ENCODE measurements around the gene IL15.
"Not testable (repeated sequence)": the region's sequence is repeated elsewhere in the genome, so short reads cannot be mapped to it uniquely, and the experiment has no call there.

GRCh38 chr4:141604683-141605082 lies 31.7 kb upstream of the IL15 start:
- TF ChIP-seq, protein P1, sequence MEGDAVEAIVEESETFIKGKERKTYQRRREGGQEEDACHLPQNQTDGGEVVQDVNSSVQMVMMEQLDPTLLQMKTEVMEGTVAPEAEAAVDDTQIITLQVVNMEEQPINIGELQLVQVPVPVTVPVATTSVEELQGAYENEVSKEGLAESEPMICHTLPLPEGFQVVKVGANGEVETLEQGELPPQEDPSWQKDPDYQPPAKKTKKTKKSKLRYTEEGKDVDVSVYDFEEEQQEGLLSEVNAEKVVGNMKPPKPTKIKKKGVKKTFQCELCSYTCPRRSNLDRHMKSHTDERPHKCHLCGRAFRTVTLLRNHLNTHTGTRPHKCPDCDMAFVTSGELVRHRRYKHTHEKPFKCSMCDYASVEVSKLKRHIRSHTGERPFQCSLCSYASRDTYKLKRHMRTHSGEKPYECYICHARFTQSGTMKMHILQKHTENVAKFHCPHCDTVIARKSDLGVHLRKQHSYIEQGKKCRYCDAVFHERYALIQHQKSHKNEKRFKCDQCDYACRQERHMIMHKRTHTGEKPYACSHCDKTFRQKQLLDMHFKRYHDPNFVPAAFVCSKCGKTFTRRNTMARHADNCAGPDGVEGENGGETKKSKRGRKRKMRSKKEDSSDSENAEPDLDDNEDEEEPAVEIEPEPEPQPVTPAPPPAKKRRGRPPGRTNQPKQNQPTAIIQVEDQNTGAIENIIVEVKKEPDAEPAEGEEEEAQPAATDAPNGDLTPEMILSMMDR (conservative IDR thresholded peaks at IDR 0.05; ENCODE audit: low read depth in 2 of 2) = not testable (repeated sequence)
- TF ChIP-seq, protein P2, sequence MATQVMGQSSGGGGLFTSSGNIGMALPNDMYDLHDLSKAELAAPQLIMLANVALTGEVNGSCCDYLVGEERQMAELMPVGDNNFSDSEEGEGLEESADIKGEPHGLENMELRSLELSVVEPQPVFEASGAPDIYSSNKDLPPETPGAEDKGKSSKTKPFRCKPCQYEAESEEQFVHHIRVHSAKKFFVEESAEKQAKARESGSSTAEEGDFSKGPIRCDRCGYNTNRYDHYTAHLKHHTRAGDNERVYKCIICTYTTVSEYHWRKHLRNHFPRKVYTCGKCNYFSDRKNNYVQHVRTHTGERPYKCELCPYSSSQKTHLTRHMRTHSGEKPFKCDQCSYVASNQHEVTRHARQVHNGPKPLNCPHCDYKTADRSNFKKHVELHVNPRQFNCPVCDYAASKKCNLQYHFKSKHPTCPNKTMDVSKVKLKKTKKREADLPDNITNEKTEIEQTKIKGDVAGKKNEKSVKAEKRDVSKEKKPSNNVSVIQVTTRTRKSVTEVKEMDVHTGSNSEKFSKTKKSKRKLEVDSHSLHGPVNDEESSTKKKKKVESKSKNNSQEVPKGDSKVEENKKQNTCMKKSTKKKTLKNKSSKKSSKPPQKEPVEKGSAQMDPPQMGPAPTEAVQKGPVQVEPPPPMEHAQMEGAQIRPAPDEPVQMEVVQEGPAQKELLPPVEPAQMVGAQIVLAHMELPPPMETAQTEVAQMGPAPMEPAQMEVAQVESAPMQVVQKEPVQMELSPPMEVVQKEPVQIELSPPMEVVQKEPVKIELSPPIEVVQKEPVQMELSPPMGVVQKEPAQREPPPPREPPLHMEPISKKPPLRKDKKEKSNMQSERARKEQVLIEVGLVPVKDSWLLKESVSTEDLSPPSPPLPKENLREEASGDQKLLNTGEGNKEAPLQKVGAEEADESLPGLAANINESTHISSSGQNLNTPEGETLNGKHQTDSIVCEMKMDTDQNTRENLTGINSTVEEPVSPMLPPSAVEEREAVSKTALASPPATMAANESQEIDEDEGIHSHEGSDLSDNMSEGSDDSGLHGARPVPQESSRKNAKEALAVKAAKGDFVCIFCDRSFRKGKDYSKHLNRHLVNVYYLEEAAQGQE (IDR thresholded peaks at IDR 0.05; ENCODE audit: unreplicated experiment) = not testable (repeated sequence)
- TF ChIP-seq EZH2phosphoT487 (IDR thresholded peaks at IDR 0.05; ENCODE audit: unreplicated experiment); POLR2AphosphoS5 (IDR thresholded peaks at IDR 0.05; ENCODE audit: low read depth); EZH2 (IDR thresholded peaks at IDR 0.05; ENCODE audit: low read depth, unreplicated experiment); CREB1 (CRISPR knock-in tag; IDR thresholded peaks at IDR 0.05; ENCODE audit: low read depth); JUNB (IDR thresholded peaks at IDR 0.05; ENCODE audit: unreplicated experiment): not testable (repeated sequence)
- TF ChIP-seq, protein P3, sequence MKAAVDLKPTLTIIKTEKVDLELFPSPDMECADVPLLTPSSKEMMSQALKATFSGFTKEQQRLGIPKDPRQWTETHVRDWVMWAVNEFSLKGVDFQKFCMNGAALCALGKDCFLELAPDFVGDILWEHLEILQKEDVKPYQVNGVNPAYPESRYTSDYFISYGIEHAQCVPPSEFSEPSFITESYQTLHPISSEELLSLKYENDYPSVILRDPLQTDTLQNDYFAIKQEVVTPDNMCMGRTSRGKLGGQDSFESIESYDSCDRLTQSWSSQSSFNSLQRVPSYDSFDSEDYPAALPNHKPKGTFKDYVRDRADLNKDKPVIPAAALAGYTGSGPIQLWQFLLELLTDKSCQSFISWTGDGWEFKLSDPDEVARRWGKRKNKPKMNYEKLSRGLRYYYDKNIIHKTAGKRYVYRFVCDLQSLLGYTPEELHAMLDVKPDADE (IDR thresholded peaks at IDR 0.05) = not testable (repeated sequence)
